ENCODE measurements around the gene LMCD1.

DNA sequence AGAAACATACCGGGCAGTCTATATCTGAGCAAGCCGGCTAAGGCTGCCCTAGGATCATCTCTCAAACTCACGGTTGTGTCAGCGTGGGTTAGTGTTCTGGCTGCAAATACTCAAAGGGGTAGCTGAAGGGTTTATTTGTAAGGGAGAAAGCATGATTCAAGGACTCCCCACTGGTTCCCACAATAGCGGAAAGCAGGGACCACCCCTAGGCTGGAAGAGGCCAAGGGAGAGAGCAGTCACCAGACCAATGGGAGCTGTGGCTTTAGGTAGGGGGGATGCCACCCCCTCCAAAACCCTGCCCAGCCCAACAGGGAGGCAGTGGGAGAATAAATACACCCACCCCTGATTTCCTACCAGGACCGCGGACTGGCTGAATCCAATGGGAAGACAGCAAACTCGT is 7.3 kb upstream of the LMCD1 start:
- TF ChIP-seq CTCF (IDR thresholded peaks at IDR 0.05): no peak
- TF ChIP-seq EZH2 (IDR thresholded peaks at IDR 0.05; ENCODE audit: borderline replicate concordance, insufficient read depth, low read depth, low read length, poor library complexity, severe bottlenecking): no peak
